Kidney epithelial cell (primary cell): Measurements from ENCODE around the gene RPL41. TPM values are rescaled to one million over a fixed set of nuclear protein-coding genes. Genes with fewer than 3 reads are reported as not detected.

Experiments
- DNase-seq: peaks from one replicate; pipeline ENCODE4 v3.0.0-alpha.2; 2010; ENCODE audit warnings: low read depth
- H3K27me3 ChIP-seq: 2 replicates; pipeline ENCODE4 v1.6.0; 2011; ENCODE audit warnings: low read length; ENCODE audit not compliant: control insufficient read depth, insufficient read depth
- H3K36me3 ChIP-seq: 2 replicates; pipeline ENCODE4 v1.5.1; 2011; ENCODE audit warnings: low read length; ENCODE audit not compliant: control insufficient read depth, insufficient read depth
- H3K4me3 ChIP-seq: 2 replicates; pipeline ENCODE4 v1.5.1; 2011; ENCODE audit warnings: low read depth, mild to moderate bottlenecking, control low read depth, low read length
- total RNA-seq: library from RNA; depleted of rRNA; stranded (reverse); fragments of >200 nt; gene quantifications from 2 replicates; pipeline ENCODE4 v1.2.3, GENCODE V29; 2015
- TF ChIP-seq, protein P1 (sequence below): IDR thresholded peaks from 2 replicates; pipeline ENCODE4 v1.5.1; 2011; ENCODE audit warnings: mild to moderate bottlenecking, moderate library complexity, low read length, control low read depth, inconsistent platforms; ENCODE audit not compliant: insufficient read depth, poor library complexity, severe bottlenecking

The RPL41 gene
- total RNA-seq, 1 donor from 2014 or later = 2,735 TPM

DNA sequence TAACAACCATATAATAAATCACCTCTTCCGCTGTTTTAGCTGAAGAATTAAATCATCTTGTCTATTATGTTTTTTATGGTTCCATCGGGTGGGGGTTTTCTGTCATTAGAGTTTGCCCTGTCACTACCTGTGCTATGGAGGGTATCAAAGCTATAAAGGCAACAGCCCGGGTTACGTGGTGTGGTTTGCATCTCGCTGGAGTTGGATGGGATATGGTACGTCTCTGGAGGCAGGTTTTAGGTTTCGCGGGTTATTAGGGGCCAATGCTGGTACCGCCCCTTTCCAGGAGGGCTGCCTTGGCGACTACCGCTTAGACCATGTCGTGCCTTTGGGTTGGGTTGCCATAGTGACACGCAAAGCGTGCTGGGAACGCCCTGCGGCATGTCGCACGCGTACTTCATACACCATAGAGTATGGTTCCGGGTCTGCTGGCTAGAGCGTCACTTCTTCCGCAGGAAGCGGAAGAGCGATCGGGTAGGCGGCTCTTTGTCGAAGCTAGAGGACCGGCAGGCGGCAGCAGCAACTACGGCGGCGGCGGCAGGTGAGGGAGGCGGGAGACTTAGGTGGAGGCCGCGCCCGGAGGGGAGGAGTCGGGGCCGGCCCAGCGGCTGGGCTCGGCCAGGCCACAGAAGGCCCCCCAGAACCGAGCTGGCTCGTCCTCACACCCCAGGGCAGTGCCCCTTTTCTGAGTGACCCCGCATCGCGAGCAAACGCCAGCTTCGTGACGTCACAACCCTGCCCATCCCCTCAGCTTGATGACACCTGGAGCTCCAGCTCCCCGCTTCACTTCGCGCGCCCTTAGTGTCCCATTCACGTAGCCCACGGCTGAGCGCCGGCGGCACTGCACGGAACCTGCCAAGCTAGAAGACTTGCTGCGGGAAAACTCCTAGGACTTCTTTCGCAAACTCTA, 1.6 kb downstream of the RPL41 start, which contains the start of gene ZC3H10:
Gene ZC3H10 (plus strand): TSS at position 489 of the 910 bp plus-strand sequence. CDS start 2,297 bp downstream, outside the sequence.
- peak; percentile 97 for DNase-seq
- TF ChIP-seq, protein P1, sequence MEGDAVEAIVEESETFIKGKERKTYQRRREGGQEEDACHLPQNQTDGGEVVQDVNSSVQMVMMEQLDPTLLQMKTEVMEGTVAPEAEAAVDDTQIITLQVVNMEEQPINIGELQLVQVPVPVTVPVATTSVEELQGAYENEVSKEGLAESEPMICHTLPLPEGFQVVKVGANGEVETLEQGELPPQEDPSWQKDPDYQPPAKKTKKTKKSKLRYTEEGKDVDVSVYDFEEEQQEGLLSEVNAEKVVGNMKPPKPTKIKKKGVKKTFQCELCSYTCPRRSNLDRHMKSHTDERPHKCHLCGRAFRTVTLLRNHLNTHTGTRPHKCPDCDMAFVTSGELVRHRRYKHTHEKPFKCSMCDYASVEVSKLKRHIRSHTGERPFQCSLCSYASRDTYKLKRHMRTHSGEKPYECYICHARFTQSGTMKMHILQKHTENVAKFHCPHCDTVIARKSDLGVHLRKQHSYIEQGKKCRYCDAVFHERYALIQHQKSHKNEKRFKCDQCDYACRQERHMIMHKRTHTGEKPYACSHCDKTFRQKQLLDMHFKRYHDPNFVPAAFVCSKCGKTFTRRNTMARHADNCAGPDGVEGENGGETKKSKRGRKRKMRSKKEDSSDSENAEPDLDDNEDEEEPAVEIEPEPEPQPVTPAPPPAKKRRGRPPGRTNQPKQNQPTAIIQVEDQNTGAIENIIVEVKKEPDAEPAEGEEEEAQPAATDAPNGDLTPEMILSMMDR = peak; percentile 54
- Histone ChIP-seq H3K4me3 (peak within 1 kb of the TSS; percentile 74), H3K36me3 (peaks cover 2% of the 10 kb centered on the region), H3K27me3 (no peaks in the 10 kb centered on the region)

DNA sequence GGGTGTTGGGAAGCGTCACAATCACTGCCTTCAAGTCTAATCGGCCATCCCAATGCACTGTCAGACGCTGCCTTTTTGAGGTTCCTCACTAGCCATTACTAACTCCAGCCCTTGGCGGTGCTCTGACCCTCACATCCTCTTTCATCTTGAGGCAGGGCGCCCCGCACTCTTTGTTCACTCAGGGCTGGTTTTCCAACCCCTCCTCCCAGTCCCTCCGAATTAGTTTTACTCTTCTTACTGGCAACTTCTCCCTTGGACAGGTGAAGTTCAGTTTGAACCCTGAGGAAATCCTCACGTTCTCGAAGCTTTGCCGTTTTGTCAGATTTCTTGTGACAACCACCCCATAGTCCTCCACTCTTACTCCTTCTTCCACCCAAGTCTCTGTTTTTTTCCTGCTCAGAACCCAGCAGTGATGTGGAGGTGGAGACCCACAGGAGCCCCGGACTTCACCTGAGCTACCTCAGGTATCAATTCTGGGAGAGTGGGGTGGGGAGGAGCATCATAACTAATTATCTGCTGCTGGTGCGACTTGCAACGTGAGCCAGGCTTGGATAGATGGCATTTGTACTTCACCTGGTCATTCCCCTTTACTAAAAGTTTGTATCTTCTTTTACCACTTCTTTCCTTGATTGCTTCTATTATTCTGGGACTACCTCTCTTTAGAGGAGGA, 2.4 kb downstream of the RPL41 start:
- no peak for DNase-seq
- TF ChIP-seq, protein P1 = no peak
- peaks cover 2% of the 10 kb centered on the region for H3K36me3 ChIP-seq
- peak overlapping the region; percentile 70 for H3K4me3 ChIP-seq
- no peaks in the 10 kb centered on the region for H3K27me3 ChIP-seq

DNA sequence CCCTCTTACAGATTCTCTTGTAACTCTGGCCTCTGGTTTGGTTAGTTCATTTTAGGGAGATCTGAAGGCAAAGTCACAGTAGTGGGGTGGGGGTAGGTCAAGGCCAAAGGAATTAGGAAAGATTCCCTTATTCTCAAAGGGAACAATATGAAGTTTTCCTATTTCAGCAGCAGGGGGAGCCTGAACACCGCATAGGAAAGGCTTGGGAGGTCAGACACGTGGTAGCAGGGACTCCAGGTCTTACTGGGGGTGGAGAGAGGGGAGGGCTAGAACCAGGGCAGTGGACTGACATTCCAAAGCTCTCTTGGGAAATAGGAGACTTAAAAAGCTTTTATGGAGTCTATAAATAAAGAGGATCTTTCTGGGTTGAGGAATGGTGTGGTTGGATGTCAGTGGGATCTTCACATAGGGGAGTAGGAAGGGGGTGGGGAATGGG, 2.9 kb downstream of the RPL41 start:
- TF ChIP-seq, protein P1 = peak; percentile 82
- peak; percentile 79 for DNase-seq
- Histone ChIP-seq H3K36me3 (peaks cover 2% of the 10 kb centered on the region), H3K27me3 (no peaks in the 10 kb centered on the region), H3K4me3 (no peak overlapping the region)

DNA sequence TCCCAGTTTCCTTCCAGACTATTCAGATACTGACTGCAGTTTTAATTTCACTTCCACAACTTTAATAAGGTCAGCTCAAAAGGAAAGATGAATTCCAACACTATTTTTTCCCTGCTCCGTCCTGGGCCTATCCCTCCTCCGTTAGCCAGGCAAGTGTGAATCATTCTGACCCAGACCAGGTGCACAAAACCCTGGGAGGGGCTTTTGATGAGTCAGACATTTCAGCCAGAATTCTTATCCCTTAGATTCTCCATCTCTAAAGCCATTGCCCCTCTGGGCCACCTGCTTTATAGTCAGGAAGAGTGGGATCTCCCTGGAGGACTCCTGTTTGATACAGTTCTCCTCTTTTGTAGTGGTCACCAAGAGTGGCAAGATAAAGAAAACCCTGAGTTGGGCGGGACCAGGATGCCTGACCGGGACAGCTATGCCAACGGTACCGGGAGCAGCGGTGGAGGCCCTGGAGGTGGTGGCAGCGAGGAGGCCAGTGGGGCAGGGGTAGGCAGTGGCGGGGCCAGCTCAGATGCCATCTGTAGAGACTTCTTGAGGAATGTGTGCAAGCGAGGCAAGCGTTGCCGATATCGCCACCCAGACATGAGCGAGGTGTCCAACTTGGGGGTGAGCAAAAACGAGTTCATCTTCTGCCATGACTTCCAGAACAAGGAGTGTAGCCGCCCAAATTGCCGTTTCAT, 3.9 kb downstream of the RPL41 start:
- TF ChIP-seq, protein P1 = no peak
- DNase-seq = no peak
- no peak overlapping the region for H3K4me3 ChIP-seq
- no peaks in the 10 kb centered on the region for H3K27me3 ChIP-seq
- peaks cover 2% of the 10 kb centered on the region for H3K36me3 ChIP-seq

DNA sequence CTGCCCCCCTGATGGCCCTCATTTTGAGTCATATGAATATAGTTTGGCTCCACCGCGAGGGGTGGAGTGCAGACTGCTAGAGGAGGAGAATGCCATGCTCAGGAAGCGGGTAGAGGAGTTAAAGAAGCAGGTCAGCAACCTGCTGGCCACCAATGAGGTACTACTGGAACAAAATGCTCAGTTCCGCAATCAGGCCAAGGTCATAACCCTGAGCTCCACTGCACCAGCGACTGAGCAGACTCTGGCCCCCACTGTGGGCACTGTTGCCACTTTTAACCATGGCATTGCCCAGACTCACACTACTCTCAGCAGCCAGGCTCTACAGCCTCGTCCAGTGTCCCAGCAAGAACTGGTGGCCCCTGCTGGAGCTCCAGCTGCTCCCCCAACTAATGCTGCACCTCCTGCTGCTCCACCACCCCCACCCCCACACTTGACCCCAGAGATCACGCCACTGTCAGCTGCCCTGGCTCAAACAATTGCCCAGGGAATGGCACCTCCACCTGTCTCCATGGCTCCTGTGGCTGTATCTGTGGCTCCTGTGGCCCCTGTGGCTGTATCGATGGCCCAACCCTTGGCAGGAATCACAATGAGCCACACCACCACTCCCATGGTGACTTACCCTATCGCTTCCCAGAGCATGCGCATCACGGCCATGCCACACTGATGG, 4.9 kb downstream of the RPL41 start:
- peaks cover 2% of the 10 kb centered on the region for H3K36me3 ChIP-seq
- TF ChIP-seq, protein P1 = no peak
- H3K27me3 ChIP-seq = no peaks in the 10 kb centered on the region
- no peak for DNase-seq
- H3K4me3 ChIP-seq = no peak overlapping the region
